Adrenal gland (tissue), 5 donors: ENCODE results near the gene PHGDH.
"Not testable (repeated sequence)": the region's sequence is repeated elsewhere in the genome, so short reads cannot be mapped to it uniquely, and the experiment has no call there.

Source experiments
- CTCF ChIP-seq, 6 experiments: fragments of 450-650 bp in 4 of 6; fragments of 200-600 bp in 2 of 6; sonication (generic) in 1 of 6; IDR thresholded peaks; 1 replicate in 5 of 6; 2 replicates in 1 of 6; pipeline versions ENCODE4 v1.5.1 to v1.8.0; 2016 to 2021; ENCODE audit warnings: antibody characterized with exemption in 6 of 6, mild to moderate bottlenecking in 2 of 6, moderate library complexity in 1 of 6
- POLR2A ChIP-seq, 2 donors: fragments of 450-650 bp; IDR thresholded peaks; one replicate each; pipeline ENCODE4 v1.6.1; 2017; ENCODE audit warnings: antibody characterized with exemption in 2 of 2, mild to moderate bottlenecking in 2 of 2, moderate library complexity in 1 of 2
- donor health status: DM: no; HTN: no; CAD: no.

DNA sequence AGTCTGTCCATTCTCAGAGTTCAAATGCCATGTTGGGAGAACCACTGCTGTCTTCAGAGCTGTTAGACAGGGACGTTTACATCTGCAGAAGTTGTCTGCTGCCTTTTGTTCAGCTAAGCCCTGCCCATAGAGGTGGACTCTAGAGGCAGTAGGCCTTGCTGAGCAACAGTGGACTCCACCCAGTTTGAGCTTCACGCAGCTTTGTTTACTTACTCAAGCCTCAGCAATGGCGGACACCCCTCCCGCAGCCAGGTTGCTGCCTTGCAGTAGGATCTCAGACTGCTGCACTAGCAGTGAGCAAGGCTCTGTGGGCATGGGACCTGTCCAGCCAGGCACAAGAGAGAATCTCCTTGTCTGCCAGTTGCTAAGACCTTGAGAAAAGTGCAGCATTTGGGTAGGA lies 14.9 kb upstream of the PHGDH start:
- TF ChIP-seq CTCF, POLR2A (IDR thresholded peaks at IDR 0.05): not testable (repeated sequence)
